Osteoblast (primary cell): ENCODE measurements around the gene ORC1. TPM values are rescaled to one million over a fixed set of nuclear protein-coding genes. Genes with fewer than 3 reads are reported as not detected.

Source experiments
- DNase-seq: peaks from one replicate; pipeline ENCODE4 v3.0.0; 2011; ENCODE audit warnings: low spot score, mixed read lengths; ENCODE audit not compliant: insufficient read length; ENCODE audit errors: missing footprints
- H2AFZ ChIP-seq: 2 replicates; pipeline ENCODE4 v1.6.0; 2011; ENCODE audit warnings: mild to moderate bottlenecking, low read length
- H3K27ac ChIP-seq: 2 replicates; pipeline ENCODE4 v1.5.1; 2011; ENCODE audit warnings: mild to moderate bottlenecking, low read depth, low read length, moderate library complexity
- H3K27me3 ChIP-seq: 2 replicates; pipeline ENCODE4 v1.6.0; 2012; ENCODE audit warnings: mild to moderate bottlenecking, control low read depth, inconsistent platforms, low read length, moderate library complexity; ENCODE audit not compliant: insufficient read depth
- H3K36me3 ChIP-seq: 2 replicates; pipeline ENCODE4 v1.5.1; 2011; ENCODE audit warnings: mild to moderate bottlenecking, low read length, control low read depth, moderate library complexity; ENCODE audit not compliant: insufficient read depth
- H3K4me1 ChIP-seq: 2 replicates; pipeline ENCODE4 v1.5.1; 2011; ENCODE audit warnings: mild to moderate bottlenecking, low read length, control low read depth, moderate library complexity; ENCODE audit not compliant: insufficient read depth
- H3K4me2 ChIP-seq: 2 replicates; pipeline ENCODE4 v1.6.0; 2011; ENCODE audit warnings: mild to moderate bottlenecking, low read length; ENCODE audit not compliant: insufficient read depth
- H3K4me3 ChIP-seq: fragments of 200-600 bp; sonication (generic); 3 replicates; pipeline ENCODE4 v1.5.1; 2012; ENCODE audit warnings: mild to moderate bottlenecking, low read length, inconsistent platforms; ENCODE audit not compliant: insufficient read depth
- H3K79me2 ChIP-seq: 2 replicates; pipeline ENCODE4 v1.6.0; 2012; ENCODE audit warnings: mild to moderate bottlenecking, low read length, control low read depth, inconsistent platforms; ENCODE audit not compliant: insufficient read depth
- H3K9me3 ChIP-seq: 2 replicates; pipeline ENCODE4 v1.5.1; 2011; ENCODE audit warnings: low read depth, low read length, control low read depth
- H4K20me1 ChIP-seq: 2 replicates; pipeline ENCODE4 v1.6.0; 2012; ENCODE audit warnings: mild to moderate bottlenecking, low read length, control low read depth; ENCODE audit not compliant: insufficient read depth
- total RNA-seq: library from RNA; depleted of rRNA; stranded (reverse); fragments of >200 nt; gene quantifications from 2 replicates; pipeline ENCODE4 v1.2.3, GENCODE V29; 2012
- TF ChIP-seq, protein P1 (sequence below): IDR thresholded peaks from 2 replicates; pipeline ENCODE4 v1.5.1; 2011; ENCODE audit warnings: mild to moderate bottlenecking, low read depth, low read length, moderate library complexity; ENCODE audit errors: extremely low read depth

The ORC1 gene
- total RNA-seq, 1 donor = 0.72 TPM

DNA sequence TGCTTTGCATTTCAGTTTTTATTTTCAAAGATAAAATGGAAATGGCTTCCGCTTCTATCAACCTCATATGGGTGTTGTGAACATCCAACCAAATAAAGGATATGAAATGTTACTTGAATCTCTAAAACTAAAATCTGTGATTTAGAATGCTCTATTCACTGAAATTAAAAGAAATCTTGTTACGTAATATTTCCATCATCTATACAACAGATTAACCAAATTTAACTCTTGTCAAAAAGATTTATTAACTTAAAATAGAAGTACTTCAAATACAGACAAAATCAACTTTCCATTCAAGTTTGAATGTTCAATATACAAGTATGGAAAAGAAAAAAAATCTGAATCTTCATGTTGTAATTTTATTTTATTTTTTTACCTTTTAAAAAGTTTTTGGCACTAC, 18.8 kb upstream of the ORC1 start:
- H3K4me1 ChIP-seq = peaks cover 28% of the 10 kb centered on the region
- TF ChIP-seq, protein P1, sequence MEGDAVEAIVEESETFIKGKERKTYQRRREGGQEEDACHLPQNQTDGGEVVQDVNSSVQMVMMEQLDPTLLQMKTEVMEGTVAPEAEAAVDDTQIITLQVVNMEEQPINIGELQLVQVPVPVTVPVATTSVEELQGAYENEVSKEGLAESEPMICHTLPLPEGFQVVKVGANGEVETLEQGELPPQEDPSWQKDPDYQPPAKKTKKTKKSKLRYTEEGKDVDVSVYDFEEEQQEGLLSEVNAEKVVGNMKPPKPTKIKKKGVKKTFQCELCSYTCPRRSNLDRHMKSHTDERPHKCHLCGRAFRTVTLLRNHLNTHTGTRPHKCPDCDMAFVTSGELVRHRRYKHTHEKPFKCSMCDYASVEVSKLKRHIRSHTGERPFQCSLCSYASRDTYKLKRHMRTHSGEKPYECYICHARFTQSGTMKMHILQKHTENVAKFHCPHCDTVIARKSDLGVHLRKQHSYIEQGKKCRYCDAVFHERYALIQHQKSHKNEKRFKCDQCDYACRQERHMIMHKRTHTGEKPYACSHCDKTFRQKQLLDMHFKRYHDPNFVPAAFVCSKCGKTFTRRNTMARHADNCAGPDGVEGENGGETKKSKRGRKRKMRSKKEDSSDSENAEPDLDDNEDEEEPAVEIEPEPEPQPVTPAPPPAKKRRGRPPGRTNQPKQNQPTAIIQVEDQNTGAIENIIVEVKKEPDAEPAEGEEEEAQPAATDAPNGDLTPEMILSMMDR = no peak
- H3K27me3 ChIP-seq = no peaks in the 10 kb centered on the region
- no peaks in the 10 kb centered on the region for H3K79me2 ChIP-seq
- no peaks in the 10 kb centered on the region for H4K20me1 ChIP-seq
- no peaks in the 10 kb centered on the region for H3K9me3 ChIP-seq
- no peak overlapping the region for H3K4me2 ChIP-seq
- H3K4me3 ChIP-seq = no peak overlapping the region
- H2AFZ ChIP-seq = no peak overlapping the region
- H3K27ac ChIP-seq = no peak overlapping the region
- H3K36me3 ChIP-seq = peaks cover 29% of the 10 kb centered on the region
- DNase-seq = no peak

DNA sequence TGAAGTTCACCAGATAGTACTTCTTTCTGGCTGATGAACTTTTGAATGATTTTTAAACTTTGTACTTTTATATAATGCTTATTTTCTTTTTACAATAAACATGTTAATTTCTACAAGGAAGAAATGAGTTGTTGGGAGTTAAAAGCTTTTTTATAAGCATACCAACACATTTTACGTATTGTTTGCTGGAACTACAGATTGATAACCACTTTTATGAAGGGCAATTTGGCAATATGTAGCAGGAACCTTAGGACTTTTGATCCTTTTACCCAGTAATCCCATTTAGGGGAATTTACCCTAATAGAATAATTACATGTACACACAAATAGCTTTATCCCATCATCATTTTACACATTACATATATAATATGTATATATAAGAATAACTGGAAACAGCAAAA, 16.5 kb upstream of the ORC1 start:
- Histone ChIP-seq H3K4me2 (no peak overlapping the region), H2AFZ (no peak overlapping the region), H3K27me3 (no peaks in the 10 kb centered on the region), H3K36me3 (peaks cover 44% of the 10 kb centered on the region), H3K4me3 (no peak overlapping the region), H3K9me3 (no peaks in the 10 kb centered on the region), H3K4me1 (peaks cover 15% of the 10 kb centered on the region), H3K27ac (no peak overlapping the region), H3K79me2 (no peaks in the 10 kb centered on the region), H4K20me1 (no peaks in the 10 kb centered on the region)
- DNase-seq = no peak
- TF ChIP-seq, protein P1 = no peak

GRCh38 chr1:52416811-52417210, 12.6 kb upstream of the ORC1 start:
- Histone ChIP-seq H4K20me1 (no peaks in the 10 kb centered on the region), H3K27me3 (no peaks in the 10 kb centered on the region), H3K27ac (no peak overlapping the region), H3K4me1 (no peaks in the 10 kb centered on the region), H3K4me3 (no peak overlapping the region), H3K36me3 (peaks cover 78% of the 10 kb centered on the region), H2AFZ (no peak overlapping the region), H3K9me3 (no peaks in the 10 kb centered on the region), H3K79me2 (no peaks in the 10 kb centered on the region), H3K4me2 (no peak overlapping the region)
- TF ChIP-seq, protein P1 = no peak
- DNase-seq = no peak

DNA sequence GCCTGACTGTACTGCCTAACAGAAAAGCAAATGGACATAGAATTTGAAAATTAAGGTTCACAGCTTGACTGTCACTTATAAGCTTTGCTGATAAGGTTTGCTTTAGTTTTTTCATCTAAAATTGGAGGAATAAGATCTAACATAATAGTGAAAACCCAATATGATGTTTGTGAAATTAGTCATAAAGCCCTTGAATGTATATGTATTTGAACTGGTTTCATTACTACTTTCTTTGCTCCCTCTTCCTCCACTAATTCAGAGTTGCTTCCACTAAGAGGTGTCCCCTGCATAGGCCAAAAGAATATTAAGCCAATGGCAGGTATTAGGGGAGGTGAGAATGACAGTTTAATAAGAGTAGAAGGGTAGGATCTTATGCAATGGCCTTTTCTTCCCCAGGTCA, 10.7 kb upstream of the ORC1 start:
- no peaks in the 10 kb centered on the region for H4K20me1 ChIP-seq
- no peak for DNase-seq
- no peaks in the 10 kb centered on the region for H3K27me3 ChIP-seq
- no peaks in the 10 kb centered on the region for H3K9me3 ChIP-seq
- H3K4me1 ChIP-seq = no peaks in the 10 kb centered on the region
- TF ChIP-seq, protein P1 = no peak
- H2AFZ ChIP-seq = no peak overlapping the region
- peaks cover 81% of the 10 kb centered on the region for H3K36me3 ChIP-seq
- H3K4me3 ChIP-seq = no peak overlapping the region
- no peak overlapping the region for H3K4me2 ChIP-seq
- H3K79me2 ChIP-seq = no peaks in the 10 kb centered on the region
- no peak overlapping the region for H3K27ac ChIP-seq
